Left colon (tissue), 2 donors: ENCODE measurements around the gene OXCT1. TPM values are rescaled to one million over a fixed set of nuclear protein-coding genes. Genes with fewer than 3 reads are reported as not detected.

Experiments
- ATAC-seq: fragments of 200-7000 bp; cut with Tn5 transposase; one replicate; pipeline ENCODE4 v1.9.1; 2020; ENCODE audit warnings: mild to moderate bottlenecking, moderate library complexity
- DNase-seq, 2 donors: peaks; one replicate each; pipeline ENCODE4 v3.0.0-alpha.2; 2020
- intact Hi-C, 2 donors: fragments of 100-400 bp; cut with DNase I in 1 of 2; cut with micrococcal nuclease in 1 of 2; formaldehyde crosslinking; loops; one replicate each; pipeline versions ENCODE4 v1.11.2 to v1.14.0; 2022; cut with DNase I, micrococcal nuclease
- total RNA-seq, 2 donors: library from RNA; stranded (reverse); fragmentation: NEBNext Ultra II Directional; extraction: Animal tissue kit (Norgen Biotek cat#: 25700); gene quantifications; one replicate each; pipeline ENCODE4 v1.2.1, GENCODE V29; 2021
- donor health status: DM: no; HTN: no; CAD: no.
- donor health status: DM: yes; HTN: yes; CAD: no.

The OXCT1 gene
- total RNA-seq, 2 donors from 2014 or later: 12.8 to 15.8 TPM

DNA sequence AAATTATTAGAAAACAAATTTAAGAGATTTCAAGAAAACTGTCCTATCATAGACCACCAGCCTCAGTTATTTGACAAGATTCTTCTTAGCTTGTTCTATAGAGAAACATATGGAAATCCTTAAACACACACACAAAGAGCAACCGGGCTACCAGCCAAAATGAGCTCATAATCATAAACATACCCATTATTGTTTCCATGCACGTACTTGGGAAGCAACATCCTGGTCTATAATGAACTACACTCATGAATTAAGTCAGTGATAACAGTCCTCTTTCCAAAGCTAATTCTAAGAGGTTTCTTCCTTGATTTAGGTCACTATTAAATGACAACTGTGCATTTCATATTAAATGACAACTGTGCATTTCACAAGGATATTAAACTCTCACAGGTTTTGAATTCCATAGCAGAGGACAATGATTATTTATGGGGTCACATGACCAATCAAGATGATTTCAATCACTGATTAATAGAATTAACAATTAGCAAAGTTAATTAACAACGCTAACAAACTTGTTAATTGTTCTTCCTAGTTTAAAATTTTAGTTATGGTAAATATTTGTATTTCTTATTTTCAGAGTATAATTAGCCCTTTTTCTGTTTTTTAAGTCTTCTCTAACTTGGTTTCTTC, 77.0 kb downstream of the OXCT1 start:
- intact Hi-C loops: no loop called here
- peak in 1 of 2 donors; percentile 18 for DNase-seq
- peak; percentile 64 for ATAC-seq

DNA sequence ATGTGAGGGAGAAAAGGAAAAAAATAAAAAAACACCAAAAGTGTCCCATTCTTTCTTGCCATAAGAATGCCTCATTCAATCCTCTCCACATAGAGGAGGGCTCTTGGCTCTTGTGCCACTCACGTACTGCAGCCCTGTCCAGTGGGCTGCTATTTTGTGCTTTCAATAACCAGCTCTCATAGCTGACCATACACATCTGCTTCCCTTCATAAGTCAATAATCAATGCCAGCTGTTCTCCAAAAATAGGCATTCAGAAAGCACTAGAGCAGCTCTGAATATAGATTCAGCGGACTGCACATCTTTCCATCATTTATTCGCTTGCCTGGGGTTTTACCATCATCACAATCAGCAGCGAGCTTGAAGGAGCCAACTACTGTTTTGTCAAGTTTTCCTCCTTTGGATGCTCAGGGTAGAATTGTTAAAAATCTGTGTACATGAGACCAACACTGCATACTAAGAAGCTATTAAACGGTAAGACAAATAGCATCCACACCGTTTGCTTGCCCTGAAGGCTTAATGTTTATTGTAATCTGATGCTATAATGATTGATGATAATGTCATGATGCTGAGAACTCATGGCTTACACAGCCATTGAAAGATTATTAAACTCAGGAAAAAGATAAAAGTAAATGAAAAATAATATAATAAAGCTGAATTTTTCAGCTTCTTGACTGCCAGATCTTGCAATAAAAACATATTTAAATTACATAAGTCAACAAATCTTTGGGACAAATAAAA, 80.0 kb downstream of the OXCT1 start:
- intact Hi-C loops: no loop called here
- ATAC-seq (no peak), DNase-seq (no peak)

DNA sequence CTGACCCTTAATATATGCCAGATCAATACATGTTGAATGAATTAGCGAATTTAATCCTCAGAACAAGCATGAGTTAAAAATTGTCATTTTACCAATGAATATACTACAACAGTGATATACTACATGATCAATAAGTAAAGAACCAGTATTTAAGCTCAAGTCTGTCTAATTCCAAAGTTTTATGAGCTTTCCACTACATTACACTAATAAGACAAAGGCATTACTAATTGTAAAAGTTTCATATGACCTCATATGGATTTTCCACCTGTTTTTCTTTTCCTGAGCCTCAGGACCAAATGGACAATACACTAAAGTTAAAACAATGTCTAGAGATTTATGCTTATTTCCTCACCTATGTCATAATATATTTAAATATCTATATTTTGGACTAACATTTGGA, 80.8 kb downstream of the OXCT1 start:
- no peak for ATAC-seq

DNA sequence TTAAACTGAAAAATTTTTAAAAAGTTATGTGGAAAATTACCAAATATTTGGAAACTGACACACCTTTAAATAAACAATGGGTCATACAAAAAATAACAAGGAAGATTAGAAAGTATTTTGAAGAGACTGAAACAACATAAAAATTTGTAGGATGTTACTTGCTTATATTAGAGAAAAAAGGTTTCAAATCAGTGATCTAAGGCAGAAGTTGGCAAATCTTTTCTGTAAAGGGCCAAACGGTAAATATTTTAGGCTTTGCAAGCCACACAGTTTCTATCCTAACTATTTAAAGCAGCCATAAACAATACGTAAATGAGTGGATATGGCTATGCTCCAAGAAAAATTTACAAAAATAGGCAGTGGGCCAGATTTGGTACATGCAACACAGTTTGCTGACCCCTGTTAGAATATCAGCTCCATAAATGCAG, 81.3 kb downstream of the OXCT1 start:
- intact Hi-C loops: no loop called here
- ATAC-seq: no peak
- DNase-seq: no peak

More for the DNA sequence above, 80.8 kb downstream of the OXCT1 start:
- DNase-seq: no peak
- intact Hi-C loops: no loop called here

DNA sequence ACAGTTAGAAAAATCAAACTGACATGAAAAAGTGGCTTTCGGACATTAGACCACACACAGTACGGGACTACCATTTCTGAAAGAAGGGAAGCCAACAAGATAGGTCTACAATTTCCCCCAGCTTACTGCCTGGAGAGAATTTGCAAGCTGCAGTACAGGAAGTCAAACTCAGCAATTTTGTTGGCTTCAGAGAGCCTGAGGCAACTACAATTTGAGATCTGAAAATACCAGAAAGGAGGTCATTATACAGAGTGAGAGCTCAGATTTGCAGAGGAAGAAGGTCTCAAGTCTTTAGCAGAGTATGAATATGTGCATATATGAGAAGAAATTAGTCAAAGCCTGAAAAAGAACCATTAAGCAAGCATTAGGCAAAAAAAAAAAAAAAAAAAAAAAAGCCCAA, 83.0 kb downstream of the OXCT1 start:
- intact Hi-C loops: no loop called here
- DNase-seq (no peak), ATAC-seq (no peak)

DNA sequence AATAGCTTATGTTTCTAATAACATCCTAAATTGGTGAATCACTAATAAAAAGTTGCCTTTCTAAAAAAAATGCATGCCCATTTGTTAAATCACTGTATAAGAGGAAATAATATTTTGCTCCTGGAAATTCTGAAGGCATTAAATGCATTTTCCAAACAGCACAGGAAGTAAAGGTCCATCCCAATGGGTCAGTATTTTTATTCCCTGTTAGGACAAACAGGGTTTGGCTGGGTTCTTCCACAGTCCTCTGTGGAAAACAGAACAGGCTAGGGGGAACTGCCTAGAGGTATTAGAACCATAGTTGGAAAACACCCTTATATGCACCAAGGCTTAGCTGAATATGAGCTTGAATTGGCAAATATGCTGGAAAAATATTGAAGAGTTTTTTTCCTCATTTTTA, 85.2 kb downstream of the OXCT1 start:
- intact Hi-C loops: no loop called here
- DNase-seq (no peak), ATAC-seq (no peak)

DNA sequence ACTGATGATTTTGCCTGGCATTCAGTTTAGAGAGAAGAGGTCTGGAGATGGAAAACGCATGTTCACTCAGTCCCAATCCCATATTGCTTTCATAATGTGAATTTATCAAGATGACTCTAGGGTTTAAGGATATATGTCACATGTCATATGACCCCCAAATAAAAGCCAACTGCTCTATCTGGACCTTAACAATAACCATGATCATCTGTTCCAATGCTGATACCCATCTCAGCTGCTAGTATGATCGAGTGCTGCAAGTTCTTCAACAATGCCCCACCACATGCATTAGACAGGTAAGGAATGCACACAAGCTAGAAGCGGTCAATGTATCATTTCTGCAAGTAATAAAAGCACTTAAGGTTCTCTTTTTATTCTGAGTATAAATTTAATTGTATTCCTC, 91.8 kb downstream of the OXCT1 start:
- DNase-seq: no peak
- no peak for ATAC-seq
- intact Hi-C loops: no loop called here

DNA sequence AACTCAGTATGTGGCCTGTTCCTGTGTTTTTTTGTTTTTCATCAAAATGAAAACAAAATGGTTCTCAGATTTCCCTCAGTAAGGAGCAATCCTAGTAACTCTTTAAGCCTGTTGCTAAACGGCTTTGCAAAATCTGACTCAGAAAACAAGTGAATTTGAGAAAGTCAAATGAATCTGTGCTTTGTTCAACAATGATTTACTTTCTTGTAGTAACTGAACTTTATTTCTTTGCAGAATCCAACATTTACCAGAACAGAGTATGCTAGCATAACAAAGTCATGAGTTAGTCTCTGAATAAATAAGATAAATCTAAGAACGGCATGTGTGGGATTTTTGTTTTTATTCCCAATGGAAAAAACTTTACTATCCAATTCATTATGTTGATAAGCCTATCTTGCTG, 93.8 kb downstream of the OXCT1 start:
- intact Hi-C loops: no loop called here
- ATAC-seq (no peak), DNase-seq (no peak)

DNA sequence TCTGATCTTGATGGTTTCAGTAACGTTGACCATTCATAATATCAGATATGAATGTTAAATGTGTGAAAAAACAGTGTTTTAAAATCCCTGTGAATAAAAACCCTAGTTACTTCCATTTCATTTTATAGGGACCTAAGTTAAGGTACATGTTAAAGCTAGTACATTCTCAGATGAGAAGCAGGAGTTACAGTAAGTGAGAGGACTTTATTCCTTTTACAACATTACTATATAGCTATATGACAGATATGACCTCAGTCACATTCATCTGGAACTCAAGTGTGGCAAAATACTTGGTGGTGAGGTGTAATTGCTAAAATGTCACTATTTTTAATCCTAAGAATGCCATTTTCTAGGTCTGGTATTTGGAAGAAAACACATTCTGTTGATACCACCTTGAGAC, 96.4 kb downstream of the OXCT1 start:
- intact Hi-C loops: no loop called here
- no peak for DNase-seq
- ATAC-seq: peak; percentile 74

DNA sequence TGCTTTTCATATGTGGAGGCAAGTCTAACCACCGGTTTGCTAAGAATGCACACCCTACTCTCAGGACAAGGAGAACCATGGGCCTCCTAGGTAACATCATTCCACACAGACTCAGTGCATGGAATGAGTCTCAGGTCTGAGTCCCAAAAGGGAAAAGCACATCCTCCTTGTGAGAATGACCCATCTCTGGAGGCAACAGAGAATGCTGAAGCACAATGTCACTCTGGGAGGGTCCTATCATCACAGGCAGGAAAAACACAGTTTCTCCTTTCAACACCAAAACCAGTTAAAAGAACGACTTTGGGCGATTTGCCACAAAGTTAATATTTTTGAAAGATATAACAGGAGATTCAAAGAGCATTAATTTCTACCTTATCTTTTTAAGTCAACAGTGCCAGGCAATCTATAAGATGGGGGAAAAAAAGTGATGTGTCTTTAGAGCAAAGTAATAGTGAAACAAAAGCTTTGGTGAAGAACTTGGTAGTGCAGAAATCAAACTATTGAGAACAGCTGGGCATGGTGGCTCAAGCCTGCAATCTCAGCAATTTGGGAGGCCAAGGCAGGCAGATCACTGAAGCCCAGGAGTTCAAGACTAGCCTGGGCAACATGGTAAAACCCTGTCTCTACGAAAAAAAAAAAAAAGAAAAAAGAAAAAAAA, 97.3 kb downstream of the OXCT1 start:
- no peak for ATAC-seq
- intact Hi-C loops: no loop called here
- DNase-seq: no peak

DNA sequence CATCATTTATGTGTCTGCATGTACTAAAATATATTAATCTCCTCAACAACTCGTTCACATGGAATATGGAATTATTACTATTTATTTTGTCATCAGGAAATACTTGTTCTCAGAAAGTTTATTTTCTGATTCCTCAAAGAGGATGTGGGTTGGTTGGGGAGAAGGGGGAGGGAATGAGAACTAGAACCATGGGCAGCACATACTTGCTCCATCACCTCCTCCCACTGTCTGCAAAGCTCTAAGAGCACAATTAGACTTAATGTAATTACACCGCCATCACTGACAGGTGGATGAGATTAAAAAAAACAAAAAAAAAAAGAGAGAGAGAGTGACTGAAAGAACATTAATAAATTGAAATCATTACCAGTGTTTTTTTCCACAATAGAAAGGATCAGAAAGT, 98.2 kb downstream of the OXCT1 start:
- intact Hi-C loops: no loop called here
- ATAC-seq: no peak
- no peak for DNase-seq

DNA sequence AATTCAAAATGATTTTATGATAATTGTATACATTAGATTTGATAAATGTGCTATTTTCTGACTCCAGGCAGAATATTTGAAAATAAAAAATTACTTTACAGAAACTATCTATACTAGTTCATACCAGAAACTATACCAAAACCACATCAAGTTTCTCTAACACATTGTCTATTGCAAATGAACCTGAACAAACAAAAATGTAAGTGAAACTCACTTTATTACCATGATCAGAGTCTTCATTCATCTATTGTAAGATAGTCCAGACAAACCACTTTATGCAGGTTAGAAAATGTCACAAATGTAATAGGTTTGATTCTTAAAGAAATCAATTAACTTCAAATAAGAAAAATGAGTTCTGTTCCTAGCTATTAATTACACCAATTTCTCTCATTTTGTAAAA, 99.4 kb downstream of the OXCT1 start:
- intact Hi-C loops: no loop called here
- DNase-seq (no peak), ATAC-seq (no peak)

DNA sequence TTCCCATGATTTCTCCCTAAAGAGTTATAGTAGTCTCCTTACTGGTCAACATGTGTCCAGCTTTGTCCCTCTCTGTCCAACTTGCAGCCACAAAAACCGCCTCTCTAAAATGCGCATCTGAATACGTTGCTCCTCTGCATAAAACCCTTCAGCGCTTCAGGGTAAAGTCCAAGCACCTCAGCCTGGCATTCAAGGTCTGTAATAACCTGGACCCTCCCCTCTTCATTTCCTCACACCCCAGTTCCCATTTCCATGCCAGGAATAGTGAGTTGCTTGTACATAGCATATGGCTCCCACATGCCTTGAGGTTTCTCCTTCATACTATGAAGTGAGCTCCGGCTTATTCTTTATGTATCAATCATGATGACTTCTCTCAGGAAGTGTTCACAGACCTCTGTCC, 101.5 kb downstream of the OXCT1 start:
- intact Hi-C loops: no loop called here
- no peak for DNase-seq
- no peak for ATAC-seq

DNA sequence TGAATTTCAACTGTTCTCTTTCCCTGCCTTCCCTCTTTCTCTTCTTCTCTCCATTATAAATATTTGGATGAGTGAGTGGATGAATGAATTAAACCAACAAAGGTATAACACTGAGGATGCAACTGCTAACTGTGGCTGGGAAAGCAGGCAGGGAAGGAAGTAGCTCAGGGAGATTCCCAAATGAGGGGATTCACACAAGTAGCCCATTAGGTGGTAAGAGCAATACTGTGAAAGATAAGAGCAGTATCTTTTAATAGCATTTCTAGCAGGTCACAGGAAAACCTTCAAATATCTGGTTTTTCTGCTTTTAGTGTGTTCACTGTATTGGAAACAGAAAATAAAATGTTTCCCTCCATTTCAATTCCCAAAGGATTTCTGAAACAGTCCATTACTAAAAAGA, 105.6 kb downstream of the OXCT1 start:
- intact Hi-C loops: no loop called here
- DNase-seq: no peak
- no peak for ATAC-seq

DNA sequence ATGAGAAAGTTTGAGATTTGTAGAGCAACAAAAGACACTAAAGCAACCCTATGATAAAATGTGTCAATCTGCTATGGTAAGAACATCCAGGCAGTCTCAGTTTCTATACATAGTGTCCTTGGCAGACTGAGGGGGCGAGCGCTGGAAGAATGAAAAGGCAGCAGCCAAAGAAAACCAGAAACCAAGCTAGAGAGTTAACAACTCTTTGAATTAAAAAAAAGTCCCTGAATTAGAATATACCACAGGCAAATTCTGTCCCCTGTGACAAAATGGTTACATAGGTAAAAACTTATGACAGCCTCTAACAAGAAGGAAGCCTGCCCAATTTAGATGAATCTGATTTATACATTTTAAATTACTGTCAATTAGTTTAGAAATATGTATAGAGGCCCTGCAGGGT, 106.7 kb downstream of the OXCT1 start:
- intact Hi-C loops: no loop called here
- ATAC-seq (no peak), DNase-seq (no peak)

DNA sequence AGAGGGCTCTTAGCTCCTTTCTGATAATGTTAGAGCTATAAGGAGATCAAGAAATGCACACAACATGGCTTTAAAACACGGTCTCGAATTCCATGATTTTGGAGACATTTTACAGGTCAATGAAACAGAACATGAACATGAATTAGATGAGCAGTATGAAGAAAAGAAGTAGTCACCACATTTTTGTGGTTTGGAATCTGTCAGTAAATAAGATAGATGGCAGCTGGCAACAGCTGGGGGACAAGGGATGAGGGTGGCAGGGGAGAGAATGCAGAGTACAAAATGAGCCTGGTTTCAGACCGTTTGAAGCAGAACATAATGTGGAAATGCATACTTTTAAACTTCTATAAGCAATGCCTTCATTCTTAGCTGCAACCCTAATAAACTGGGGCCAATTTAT, 107.1 kb downstream of the OXCT1 start:
- intact Hi-C loops: no loop called here
- DNase-seq (no peak), ATAC-seq (no peak)

DNA sequence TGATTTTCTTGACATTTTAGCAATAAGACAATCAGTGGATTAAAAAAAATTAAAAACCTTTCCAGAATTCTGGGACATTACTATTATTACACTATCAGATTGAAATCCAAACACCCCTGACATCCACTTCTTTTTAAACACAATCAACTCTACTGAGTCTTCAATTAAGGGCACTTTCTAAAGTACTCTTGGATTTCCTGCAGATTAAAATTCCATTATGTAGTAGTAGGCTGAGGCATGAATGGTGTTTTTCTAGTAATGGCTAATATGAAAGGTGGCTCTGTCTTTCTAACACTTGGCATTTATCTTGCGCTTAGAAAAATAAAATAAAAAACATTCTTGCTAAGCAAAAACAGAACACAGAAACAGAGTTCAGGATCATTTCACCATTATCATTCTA, 107.8 kb downstream of the OXCT1 start:
- intact Hi-C loops: no loop called here
- ATAC-seq (no peak), DNase-seq (no peak)

DNA sequence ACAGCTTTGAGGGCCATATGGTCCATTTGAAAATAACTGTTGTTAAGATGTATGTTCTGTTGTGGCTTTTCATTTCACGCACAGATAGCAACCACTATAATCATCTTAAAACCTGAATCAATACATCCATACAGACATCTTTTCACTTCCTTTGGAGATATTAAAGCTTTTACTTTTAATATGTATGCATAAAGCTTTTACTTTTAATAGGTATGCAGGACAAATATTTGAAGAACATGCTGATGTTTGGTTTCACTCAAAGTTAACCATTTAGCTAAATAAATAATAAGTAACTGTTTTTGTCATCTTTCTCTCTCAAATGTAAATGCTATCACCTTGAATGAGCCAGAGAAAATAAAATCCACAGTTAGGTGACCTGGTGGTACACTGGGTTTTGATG, 108.6 kb downstream of the OXCT1 start:
- ATAC-seq: no peak
- no peak for DNase-seq
- intact Hi-C loops: no loop called here

DNA sequence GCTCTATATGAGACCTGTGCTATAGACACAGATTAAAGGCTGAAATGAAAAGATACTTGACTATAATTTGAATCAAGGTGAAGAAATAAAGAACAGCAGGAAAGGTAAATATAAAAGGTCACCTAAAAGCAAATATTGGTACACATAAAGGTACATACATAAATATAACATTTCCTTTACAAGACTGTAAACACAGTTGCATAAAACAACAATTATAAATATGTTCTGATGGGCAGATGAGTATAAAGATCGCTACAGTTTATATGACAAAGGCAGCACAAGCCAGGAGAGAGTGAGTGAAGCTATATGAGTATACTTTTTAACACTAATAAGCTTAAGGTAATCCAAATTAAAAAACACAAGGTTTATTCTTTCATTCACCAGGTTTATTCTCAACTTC, 114.5 kb downstream of the OXCT1 start:
- intact Hi-C loops: no loop called here
- no peak for DNase-seq
- ATAC-seq: peak; percentile 59

DNA sequence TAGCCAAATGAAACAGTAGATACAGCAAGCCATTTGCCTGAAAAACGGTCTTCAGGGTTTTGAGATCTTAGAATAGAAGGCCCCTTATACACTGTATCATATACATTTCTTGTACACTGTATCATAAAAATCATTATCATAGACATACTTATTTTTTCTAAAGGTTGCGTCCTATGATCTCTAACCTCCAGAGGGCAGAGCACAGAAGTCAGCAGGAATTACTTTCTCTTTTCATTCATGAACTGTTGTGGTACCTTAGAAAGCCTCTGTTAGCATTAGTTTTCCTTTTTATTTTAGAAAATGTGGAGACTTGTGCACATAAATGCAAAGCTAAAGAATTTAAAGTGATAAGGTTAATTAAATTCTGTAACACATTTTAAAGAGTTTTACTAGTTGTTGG, 115.4 kb downstream of the OXCT1 start:
- ATAC-seq: peak; percentile 76
- intact Hi-C loops: no loop called here
- DNase-seq: no peak
